Colonic mucosa (tissue), 4 donors: Measurements from ENCODE around the gene RCBTB1. TPM values are rescaled to one million over a fixed set of nuclear protein-coding genes. Genes with fewer than 3 reads are reported as not detected.
"Not testable (repeated sequence)": the region's sequence is repeated elsewhere in the genome, so short reads cannot be mapped to it uniquely, and the experiment has no call there.

Source experiments
- DNase-seq: peaks from one replicate; pipeline ENCODE4 v3.0.0-alpha.2; 2020
- H3K27ac ChIP-seq: fragments of 200-600 bp; one replicate; pipeline ENCODE4 v1.8.0; 2021
- H3K27me3 ChIP-seq: fragments of 200-600 bp; one replicate; pipeline ENCODE4 v1.8.0; 2021
- H3K36me3 ChIP-seq: fragments of 200-600 bp; one replicate; pipeline ENCODE4 v1.8.0; 2021
- H3K4me1 ChIP-seq: fragments of 200-600 bp; one replicate; pipeline ENCODE4 v1.8.0; 2021; ENCODE audit warnings: mild to moderate bottlenecking
- H3K4me3 ChIP-seq: fragments of 200-600 bp; one replicate; pipeline ENCODE4 v1.8.0; 2021
- H3K9ac ChIP-seq, 2 donors: one replicate each; pipeline ENCODE4 v1.7.0; 2013; ENCODE audit warnings: control low read depth in 2 of 2, low read depth in 2 of 2, low read length in 2 of 2
- H3K9me3 ChIP-seq: fragments of 200-600 bp; one replicate; pipeline ENCODE4 v1.8.0; 2021
- CTCF ChIP-seq: fragments of 200-600 bp; IDR thresholded peaks from one replicate; pipeline ENCODE4 v1.8.0; 2022; ENCODE audit warnings: antibody characterized with exemption, mild to moderate bottlenecking
- intact Hi-C: fragments of 100-400 bp; cut with DNase I; formaldehyde crosslinking; loops from one replicate; pipeline ENCODE4 v1.14.1; 2022
- total RNA-seq, 2 donors: library from RNA; stranded (reverse); fragmentation: NEBNext Ultra II Directional in 1 of 2; extraction: Animal tissue kit (Norgen Biotek cat#: 25700) in 1 of 2; gene quantifications; one replicate each; pipeline ENCODE4 v1.2.1, GENCODE V29; 2021
- donor health status: healthy.
- donor health status: DM: no; HTN: no; CAD: no.
- donor health status: DM: no; HTN: no; CAD: no.

RCBTB1 gene
- total RNA-seq, 2 donors from 2014 or later = 6.2 to 7.5 TPM

DNA sequence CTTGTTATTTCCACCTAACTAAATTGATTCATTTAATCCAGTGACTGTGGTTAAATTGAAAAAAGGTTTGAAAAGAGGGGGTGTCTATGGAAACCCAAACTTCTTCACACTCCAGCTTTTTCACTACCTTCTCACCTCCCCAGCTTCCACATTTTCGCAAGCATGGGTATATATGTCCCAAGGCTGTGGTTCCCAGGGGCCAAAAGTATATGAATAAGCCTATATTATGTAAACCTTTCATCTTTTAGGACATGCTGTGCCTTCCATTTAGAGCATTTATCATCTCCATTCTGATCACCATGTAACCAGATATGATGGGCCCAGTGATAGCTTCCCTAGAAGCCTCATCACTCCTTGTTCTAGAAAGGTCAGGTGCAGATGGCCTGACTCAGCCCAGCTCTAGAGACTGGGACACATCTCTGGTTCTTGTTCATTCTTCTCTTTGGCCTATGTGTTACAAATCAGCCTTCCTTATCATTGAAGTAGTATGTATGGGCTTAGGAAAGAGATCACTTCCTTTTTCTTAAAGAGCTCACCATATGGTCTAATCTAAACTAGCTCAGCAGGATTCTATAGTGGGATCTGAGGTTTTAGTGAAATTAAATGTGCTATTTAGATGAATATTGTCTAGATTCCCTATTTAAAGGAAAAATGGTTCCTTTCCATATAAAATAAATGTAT, 23.4 kb upstream of the RCBTB1 start:
- no peak for DNase-seq

DNA sequence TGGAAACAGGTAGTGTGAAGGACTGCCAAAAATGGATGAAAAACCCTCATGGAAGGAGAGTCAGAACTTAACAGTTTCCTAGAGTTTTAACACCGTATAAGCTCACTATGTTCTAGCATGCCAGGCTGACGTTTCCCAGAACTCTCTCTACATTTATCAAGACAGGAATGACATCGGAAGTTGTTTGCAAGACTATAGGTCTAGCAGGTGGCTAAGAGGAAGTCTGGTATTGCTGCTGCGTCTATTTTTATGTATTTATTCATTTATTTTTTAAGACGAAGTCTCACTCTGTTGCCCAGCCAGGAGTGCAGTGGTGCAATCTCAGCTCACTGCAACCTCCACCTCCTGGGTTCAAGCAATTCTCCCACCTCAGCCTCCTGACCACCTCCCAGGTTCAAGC, 22.4 kb upstream of the RCBTB1 start:
- no peak for DNase-seq
- no peaks in the 10 kb centered on the region for H3K36me3 ChIP-seq
- H3K4me1 ChIP-seq = no peaks in the 10 kb centered on the region
- no peaks in the 10 kb centered on the region for H3K27me3 ChIP-seq
- intact Hi-C loops = loop anchor here (2.0 kb wide), 1 partner anchor 307 kb away; no protein-coding TSS in a partner anchor
- no peak for TF ChIP-seq CTCF
- H3K27ac ChIP-seq = no peak overlapping the region
- no peak overlapping the region for H3K4me3 ChIP-seq
- no peak overlapping the region for H3K9ac ChIP-seq
- H3K9me3 ChIP-seq = no peaks in the 10 kb centered on the region

More for the DNA sequence above, 23.4 kb upstream of the RCBTB1 start:
- intact Hi-C loops = no loop called here
- Histone ChIP-seq H3K4me3 (no peak overlapping the region), H3K9me3 (no peaks in the 10 kb centered on the region), H3K9ac (no peak overlapping the region), H3K4me1 (no peaks in the 10 kb centered on the region), H3K27ac (no peak overlapping the region), H3K36me3 (no peaks in the 10 kb centered on the region), H3K27me3 (no peaks in the 10 kb centered on the region)
- TF ChIP-seq CTCF = no peak

DNA sequence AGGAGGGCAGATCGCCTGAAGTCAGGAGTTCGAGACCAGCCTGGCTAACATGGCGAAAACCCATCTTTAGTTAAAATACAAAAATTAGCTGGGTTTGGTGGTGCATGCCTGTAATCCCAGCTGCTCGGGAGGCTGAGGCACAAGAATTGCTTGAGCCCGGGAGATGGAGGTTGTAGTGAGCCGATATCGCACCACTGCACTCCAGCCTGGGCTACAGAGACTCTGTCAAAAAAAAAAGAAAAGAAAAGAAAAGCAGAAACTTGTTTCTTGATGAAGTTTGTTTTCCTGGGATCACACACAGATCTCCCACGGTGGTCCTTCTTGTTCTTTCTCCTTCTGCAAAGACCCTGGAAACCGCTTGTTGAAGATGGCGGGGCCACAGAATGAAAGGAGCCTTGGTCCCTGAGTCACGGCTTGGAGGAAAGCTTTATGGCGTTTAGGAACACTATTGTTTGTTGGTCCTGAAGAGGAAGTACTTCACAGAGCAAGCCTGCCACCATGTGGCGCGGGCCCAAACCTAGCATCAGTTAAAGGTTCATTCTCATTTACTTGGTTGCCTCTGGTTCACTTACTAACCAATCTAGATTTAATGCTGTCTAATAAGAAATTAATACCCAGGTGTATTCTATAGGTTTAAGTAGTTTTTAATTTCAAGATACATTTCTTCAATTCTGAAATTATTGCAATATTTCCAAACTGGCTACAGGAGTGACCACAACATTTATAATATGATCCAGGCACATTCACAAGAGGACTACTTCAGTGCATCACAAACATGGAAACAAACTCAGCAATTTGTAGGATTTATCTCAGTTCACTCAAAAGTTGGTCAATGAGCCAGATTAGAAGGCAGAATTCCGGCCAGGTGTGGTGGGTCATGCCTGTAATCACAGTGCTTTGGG, 21.6 kb upstream of the RCBTB1 start:
- no peaks in the 10 kb centered on the region for H3K36me3 ChIP-seq
- H3K9me3 ChIP-seq = no peaks in the 10 kb centered on the region
- peak overlapping the region; percentile 10 for H3K4me3 ChIP-seq
- intact Hi-C loops = loop anchor here (2.0 kb wide), 1 partner anchor 306 kb away; no protein-coding TSS in a partner anchor
- H3K27ac ChIP-seq = no peak overlapping the region
- H3K27me3 ChIP-seq = no peaks in the 10 kb centered on the region
- DNase-seq = peak; percentile 88
- TF ChIP-seq CTCF = peak; percentile 66
- no peaks in the 10 kb centered on the region for H3K4me1 ChIP-seq
- no peak overlapping the region for H3K9ac ChIP-seq

GRCh38 chr13:49604570-49604969, 19.2 kb upstream of the RCBTB1 start:
- intact Hi-C loops = no loop called here
- Histone ChIP-seq H3K9me3 (no peaks in the 10 kb centered on the region), H3K9ac (no peak overlapping the region), H3K4me1 (no peaks in the 10 kb centered on the region), H3K27ac (no peak overlapping the region), H3K4me3 (no peak overlapping the region), H3K36me3 (no peaks in the 10 kb centered on the region), H3K27me3 (no peaks in the 10 kb centered on the region)
- DNase-seq = no peak
- no peak for TF ChIP-seq CTCF

GRCh38 chr13:49602615-49603014, 17.3 kb upstream of the RCBTB1 start:
- H3K4me3 ChIP-seq, H3K9ac ChIP-seq, H3K27ac ChIP-seq, DNase-seq, H3K27me3 ChIP-seq, H3K9me3 ChIP-seq, H3K4me1 ChIP-seq, H3K36me3 ChIP-seq, intact Hi-C loops: not testable (repeated sequence)
